GM18502 (cell line): ENCODE measurements around the gene CUEDC1.

ENCODE experiments used
- ATAC-seq: cut with Tn5 transposase; IDR thresholded peaks from one replicate; pipeline ENCODE4 v1.9.1; 2021; ENCODE audit warnings: mild to moderate bottlenecking; ENCODE audit not compliant: unreplicated experiment, poor library complexity

Gene CUEDC1

DNA sequence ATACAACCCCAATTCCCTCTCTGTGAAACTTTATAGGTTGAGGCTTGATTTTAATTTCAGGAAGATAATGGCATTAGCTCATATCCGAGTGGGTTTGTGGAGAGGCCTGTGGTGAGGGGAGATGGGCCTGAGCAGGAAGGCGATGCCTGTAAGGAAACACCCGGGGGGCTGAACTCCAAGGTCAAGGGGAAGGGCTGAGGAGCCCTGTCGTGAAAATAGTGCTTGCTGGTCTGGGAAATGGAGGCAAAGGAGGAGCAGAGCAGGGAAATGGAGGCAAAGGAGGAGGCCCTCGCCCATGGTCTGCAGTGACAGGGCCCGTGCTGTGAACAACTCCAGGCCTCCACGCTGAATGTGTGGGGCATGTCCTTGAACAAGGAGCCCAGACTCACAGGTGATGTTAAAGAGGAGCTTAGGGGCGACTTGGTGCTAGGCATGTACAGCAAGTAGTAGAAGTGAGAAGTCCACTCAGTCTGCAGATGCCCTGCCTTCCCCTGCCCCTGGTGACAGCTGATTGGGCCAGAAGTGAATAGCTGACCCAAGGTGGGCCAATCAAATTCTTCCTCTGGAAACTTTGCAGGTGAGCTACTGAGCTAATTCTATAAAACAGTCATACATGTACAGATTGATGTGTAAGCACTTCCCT lies 143.5 kb downstream of the CUEDC1 start:
- no peak for ATAC-seq
